HepG2 (cell line): ENCODE data around the gene KLHL33. TPM values are rescaled to one million over a fixed set of nuclear protein-coding genes. Genes with fewer than 3 reads are reported as not detected.

Source experiments
- BHLHE40 ChIP-seq: IDR thresholded peaks from 2 replicates; pipeline ENCODE4 v1.6.1; 2011; ENCODE audit warnings: low read length, improper control_type of control experiment
- E2F2 ChIP-seq: sonication (generic); formaldehyde crosslinking; IDR thresholded peaks from 2 replicates; pipeline ENCODE4 v1.4.0; 2020; ENCODE audit warnings: missing genetic modification reagents, borderline replicate concordance
- FOXK1 ChIP-seq: sonication (generic); formaldehyde crosslinking; IDR thresholded peaks from 2 replicates; pipeline ENCODE4 v1.4.0; 2020; ENCODE audit warnings: low read depth, missing genetic modification reagents, borderline replicate concordance
- FOXK2 ChIP-seq: fragments of 450-650 bp; IDR thresholded peaks from 2 replicates; pipeline ENCODE4 v1.6.1; 2016
- HNRNPK ChIP-seq: fragments of 200-400 bp; formaldehyde crosslinking; IDR thresholded peaks from 2 replicates; pipeline ENCODE4 v1.6.1; 2018; ENCODE audit warnings: low read length, low read depth, moderate library complexity, mild to moderate bottlenecking; ENCODE audit not compliant: poor library complexity, severe bottlenecking
- MAF1 ChIP-seq: sonication (generic); formaldehyde crosslinking; IDR thresholded peaks from 2 replicates; pipeline ENCODE4 v1.5.0; 2020; ENCODE audit warnings: missing genetic modification reagents, borderline replicate concordance
- MED1 ChIP-seq: sonication (generic); formaldehyde crosslinking; IDR thresholded peaks from 2 replicates; pipeline ENCODE4 v1.4.0; 2020; ENCODE audit warnings: missing genetic modification reagents
- MIER3 ChIP-seq: IDR thresholded peaks from 2 replicates; pipeline ENCODE4 v1.6.1; 2016; ENCODE audit warnings: missing compliant biosample characterization, borderline replicate concordance
- NFAT5 ChIP-seq: sonication (generic); formaldehyde crosslinking; IDR thresholded peaks from 2 replicates; pipeline ENCODE4 v1.4.0; 2020; ENCODE audit warnings: missing genetic modification reagents
- NFKB2 ChIP-seq: sonication (generic); formaldehyde crosslinking; IDR thresholded peaks from 2 replicates; pipeline ENCODE4 v1.4.0; 2020; ENCODE audit warnings: missing genetic modification reagents, borderline replicate concordance
- REL ChIP-seq: sonication (generic); formaldehyde crosslinking; conservative IDR thresholded peaks from 2 replicates; pipeline ENCODE4 v1.8.0; 2022; ENCODE audit warnings: mild to moderate bottlenecking, missing genetic modification reagents, moderate library complexity
- RFX1 ChIP-seq: fragments of 450-650 bp; IDR thresholded peaks from 2 replicates; pipeline ENCODE4 v1.6.1; 2017
- SP4 ChIP-seq: sonication (generic); formaldehyde crosslinking; IDR thresholded peaks from 2 replicates; pipeline ENCODE4 v1.8.1; 2023; ENCODE audit warnings: mild to moderate bottlenecking, missing genetic modification reagents
- TBX2 ChIP-seq: sonication (generic); formaldehyde crosslinking; IDR thresholded peaks from 2 replicates; pipeline ENCODE4 v1.5.0; 2020; ENCODE audit warnings: missing genetic modification reagents, mild to moderate bottlenecking, borderline replicate concordance
- TCF7L2 ChIP-seq: IDR thresholded peaks from 2 replicates; pipeline ENCODE4 v1.6.1; 2011; ENCODE audit warnings: mild to moderate bottlenecking, low read depth, low read length, moderate library complexity
- TEAD2 ChIP-seq: sonication (generic); formaldehyde crosslinking; IDR thresholded peaks from 2 replicates; pipeline ENCODE4 v1.9.0; 2021; ENCODE audit warnings: missing genetic modification reagents
- TEF ChIP-seq: sonication (generic); formaldehyde crosslinking; IDR thresholded peaks from 2 replicates; pipeline ENCODE4 v1.5.0; 2020; ENCODE audit warnings: missing genetic modification reagents
- ZFP36 ChIP-seq: fragments of 150-350 bp; IDR thresholded peaks from 2 replicates; pipeline ENCODE4 v1.6.1; 2018; ENCODE audit warnings: borderline replicate concordance, low read length, low read depth; ENCODE audit not compliant: partially characterized antibody
- ZFP41 ChIP-seq: sonication (generic); formaldehyde crosslinking; IDR thresholded peaks from 2 replicates; pipeline ENCODE4 v1.4.0; 2020; ENCODE audit warnings: mild to moderate bottlenecking, missing genetic modification reagents, borderline replicate concordance
- ZNF567 ChIP-seq: sonication (generic); formaldehyde crosslinking; IDR thresholded peaks from 2 replicates; pipeline ENCODE4 v1.8.1; 2023; ENCODE audit warnings: mild to moderate bottlenecking, missing genetic modification reagents, borderline replicate concordance
- ZNF597 ChIP-seq: sonication (generic); formaldehyde crosslinking; IDR thresholded peaks from 2 replicates; pipeline ENCODE4 v1.5.0; 2020; ENCODE audit warnings: missing genetic modification reagents
- ZNF879 ChIP-seq: sonication (generic); formaldehyde crosslinking; IDR thresholded peaks from 2 replicates; pipeline ENCODE4 v1.8.1; 2023; ENCODE audit warnings: missing genetic modification reagents
- polyA plus RNA-seq, 8 experiments: library from polyadenylated mRNA; depleted of rRNA in 3 of 8; stranded (reverse) in 7 of 8; unstranded in 1 of 8; fragments of >200 nt; fragmentation: Illumina TruSeq in 4 of 8; extraction: Trizol in 4 of 8; gene quantifications; 2 replicates each; pipeline versions ENCODE4 v1.2.1 to v1.2.3, GENCODE V29; 2011 to 2016; ENCODE audit warnings: low read depth in 4 of 8, missing spikeins in 1 of 8, mixed read lengths in 1 of 8; ENCODE audit not compliant: insufficient read depth in 1 of 8
- total RNA-seq, 5 experiments: library from RNA; depleted of rRNA; stranded (reverse); fragments of >200 nt; fragmentation: Illumina TruSeq; extraction: Trizol; gene quantifications; 2 replicates each; pipeline ENCODE4 v1.2.3, GENCODE V29; 2016; ENCODE audit warnings: low read depth in 1 of 5

Gene KLHL33
- total and polyA plus RNA-seq, 2 of the 13 experiments (the other 11 are each of a cell fraction or from before 2014, with no cell fraction given), result not detected

GRCh38 chr14:20469242-20469889 lies 33.4 kb upstream of the KLHL33 start, which contains the start of gene PNP (continued):
- no peak for TF ChIP-seq NFAT5 (CRISPR knock-in tag)
- TF ChIP-seq TBX2 (CRISPR knock-in tag), result peak; percentile 21; the same call in 1 of the 2 replicates
- 0 out of 2 replicates have a peak, but pooled peaks have one; percentile 30 for TF ChIP-seq ZFP41
- TF ChIP-seq TEAD2 (CRISPR knock-in tag), result no peak
- TF ChIP-seq SP4, result peak; percentile 55; the same call in 1 of the 2 replicates
- TF ChIP-seq ZFP36, result no peak
- peak; percentile 78; the same call in 1 of the 2 replicates for TF ChIP-seq ZNF567 (CRISPR knock-in tag)
- TF ChIP-seq E2F2, result 0 out of 2 replicates have a peak, but pooled peaks have one; percentile 44
- peak; percentile 48 for TF ChIP-seq MED1
- no peak for TF ChIP-seq HNRNPK
- TF ChIP-seq MIER3, result peak; percentile 65; the same call in 1 of the 2 replicates
- TF ChIP-seq TCF7L2, result no peak
- peak; percentile 95 for TF ChIP-seq ZNF879
- no peak for TF ChIP-seq TEF (CRISPR knock-in tag)
- TF ChIP-seq NFKB2 (CRISPR knock-in tag), result peak; percentile 60; the same call in 1 of the 2 replicates
- peak; percentile 83 for TF ChIP-seq RFX1
- no peak for TF ChIP-seq ZNF597 (CRISPR knock-in tag)
- no peak for TF ChIP-seq FOXK2
- TF ChIP-seq MAF1 (CRISPR knock-in tag), result peak; percentile 59; the same call in 1 of the 2 replicates
- 0 out of 2 replicates have a peak, but pooled peaks have one; percentile 45 for TF ChIP-seq REL (CRISPR knock-in tag)
- 0 out of 2 replicates have a peak, but pooled peaks have one; percentile 6 for TF ChIP-seq FOXK1 (CRISPR knock-in tag)
- 0 out of 2 replicates have a peak, but pooled peaks have one; percentile 17 for TF ChIP-seq BHLHE40
